GM12878 (cell line): Measurements from ENCODE around the gene HOXB6. TPM values are rescaled to one million over a fixed set of nuclear protein-coding genes. Genes with fewer than 3 reads are reported as not detected.

Source experiments
- ATAC-seq: fragments of 200-7000 bp; cut with Tn5 transposase; 3 replicates; pipeline ENCODE4 v1.9.1; 2020; ENCODE audit warnings: mild to moderate bottlenecking, moderate library complexity
- BruUV-seq: library from RNA; stranded (reverse); fragments of 400-500 nt; replicated peaks from 2 replicates; lab custom pipeline; 2021; lab: Mats Ljungman, UMichigan
- CTCF ChIA-PET: fragments of 300-600 bp; sonication (Branson Sonifier 250); formaldehyde crosslinking; extraction: SDS; loops from one replicate; lab custom pipeline; 2021; ENCODE audit warnings: inconsistent platforms; lab: Yijun Ruan, JAX
- POLR2A ChIA-PET: fragments of 350-600 bp; formaldehyde crosslinking; extraction: SDS; loops from one replicate; lab custom pipeline; 2021; ENCODE audit warnings: inconsistent platforms; lab: Charles Lee
- RAD21 ChIA-PET: fragments of 300-600 bp; sonication (Branson Sonifier 250); formaldehyde crosslinking; loops from one replicate; lab custom pipeline; 2023; ENCODE audit warnings: antibody characterized with exemption; ENCODE audit not compliant: unreplicated experiment; lab: Charles Lee
- SMC1A ChIA-PET: fragments of 300-600 bp; sonication (Branson Sonifier 250); formaldehyde crosslinking; loops from one replicate; lab custom pipeline; 2023; ENCODE audit not compliant: unreplicated experiment, uncharacterized antibody; lab: Charles Lee
- DNase-seq: peaks from one replicate; pipeline ENCODE4 v3.0.0-alpha.2; 2011; ENCODE audit warnings: low read depth, low spot score
- FAIRE-seq: peaks from 3 replicates; lab custom pipeline; 2011; peaks lifted over from hg19 to GRCh38; lab: Jason Lieb, UNC
- H2AFZ ChIP-seq: 2 replicates; pipeline ENCODE4 v1.6.0; 2011; ENCODE audit warnings: low read depth, low read length, control low read depth; ENCODE audit not compliant: control insufficient read depth
- H3K27ac ChIP-seq: 2 replicates; pipeline ENCODE4 v1.5.1; 2011; ENCODE audit warnings: control low read depth; ENCODE audit not compliant: control insufficient read depth, insufficient read depth
- H3K27me3 ChIP-seq, 2 experiments: replicated peaks in 1 of 2; 2 replicates each; pipeline versions ENCODE4 v1.6.0 to v1.6.1; 2011; ENCODE audit warnings: low read length in 1 of 2; ENCODE audit not compliant: control insufficient read depth in 2 of 2, insufficient read depth in 2 of 2
- H3K36me3 ChIP-seq, 2 experiments: 2 replicates each; pipeline ENCODE4 v1.5.1; 2011; ENCODE audit warnings: low read length in 1 of 2; ENCODE audit not compliant: control insufficient read depth in 2 of 2, insufficient read depth in 2 of 2
- H3K4me1 ChIP-seq: 2 replicates; pipeline ENCODE4 v1.6.1; 2011; ENCODE audit warnings: mild to moderate bottlenecking, low read length, moderate library complexity, mixed read lengths; ENCODE audit not compliant: control insufficient read depth, insufficient read depth
- H3K4me2 ChIP-seq: 2 replicates; pipeline ENCODE4 v1.6.0; 2011; ENCODE audit warnings: control low read depth; ENCODE audit not compliant: control insufficient read depth, insufficient read depth
- H3K4me3 ChIP-seq: fragments of 200-600 bp; sonication (generic); 2 replicates; pipeline ENCODE4 v1.5.1; 2016
- H3K79me2 ChIP-seq: 2 replicates; pipeline ENCODE4 v1.6.0; 2011; ENCODE audit warnings: low read length; ENCODE audit not compliant: control insufficient read depth, insufficient read depth
- H3K9ac ChIP-seq: 2 replicates; pipeline ENCODE4 v1.8.0; 2011; ENCODE audit warnings: low read length, control low read depth, mixed read lengths; ENCODE audit not compliant: control insufficient read depth, insufficient read depth
- H3K9me3 ChIP-seq: replicated peaks from 3 replicates; pipeline ENCODE4 v1.5.1; 2011; ENCODE audit warnings: mild to moderate bottlenecking, low read length; ENCODE audit not compliant: control insufficient read depth, insufficient read depth
- H4K20me1 ChIP-seq: 2 replicates; pipeline ENCODE4 v1.6.0; 2011; ENCODE audit not compliant: control insufficient read depth, insufficient read depth
- BCL11A ChIP-seq: IDR thresholded peaks from 2 replicates; pipeline ENCODE4 v1.6.1; 2011; ENCODE audit warnings: low read depth, low read length
- BRCA1 ChIP-seq: IDR thresholded peaks from 2 replicates; pipeline ENCODE4 v1.6.1; 2011; ENCODE audit warnings: low read depth, low read length, improper control_type of control experiment
- CBX5 ChIP-seq: sonication (generic); IDR thresholded peaks from 2 replicates; pipeline ENCODE4 v1.6.1; 2016; ENCODE audit warnings: low read depth, moderate library complexity, mild to moderate bottlenecking, inconsistent platforms
- KDM1A ChIP-seq: fragments of 200-600 bp; sonication (generic); IDR thresholded peaks from 2 replicates; pipeline ENCODE4 v1.6.1; 2016; ENCODE audit warnings: borderline replicate concordance
- MEF2A ChIP-seq: IDR thresholded peaks from 2 replicates; pipeline ENCODE4 v1.6.1; 2011; ENCODE audit warnings: low read depth, mild to moderate bottlenecking, low read length, moderate library complexity; ENCODE audit not compliant: insufficient read depth
- MYC ChIP-seq: IDR thresholded peaks from 2 replicates; pipeline ENCODE4 v1.6.1; 2011; ENCODE audit warnings: mild to moderate bottlenecking, low read length, moderate library complexity, inconsistent platforms; ENCODE audit not compliant: insufficient read depth, insufficient replicate concordance, insufficient read length, severe bottlenecking
- NRF1 ChIP-seq: conservative IDR thresholded peaks from 2 replicates; pipeline ENCODE4 v1.6.1; 2011; ENCODE audit warnings: mild to moderate bottlenecking, low read depth, low read length, improper control_type of control experiment
- PAX5 ChIP-seq: IDR thresholded peaks from 2 replicates; pipeline ENCODE4 v1.6.1; 2011; ENCODE audit warnings: low read depth, low read length, borderline replicate concordance
- RAD21 ChIP-seq: IDR thresholded peaks from 2 replicates; pipeline ENCODE4 v1.6.1; 2011; ENCODE audit warnings: mild to moderate bottlenecking, low read depth, low read length, moderate library complexity; ENCODE audit not compliant: insufficient read depth
- TARDBP ChIP-seq: IDR thresholded peaks from 2 replicates; pipeline ENCODE4 v1.6.1; 2016; ENCODE audit warnings: borderline replicate concordance
- TBL1XR1 ChIP-seq: IDR thresholded peaks from 2 replicates; pipeline ENCODE4 v1.6.1; 2012; ENCODE audit warnings: low read depth, low read length, improper control_type of control experiment
- WGBS: methylation state at CpG from one replicate; pipeline ENCODE4 v1.1.6; 2016; ENCODE audit warnings: low lambda C conversion rate; ENCODE audit not compliant: insufficient replicate concordance, insufficient coverage; ENCODE audit errors: missing lambda C conversion rate; 5-methylcytosine and 5-hydroxymethylcytosine counted together
- in situ Hi-C: fragments of 300-500 bp; cut with MboI; formaldehyde crosslinking; loops from 9 replicates; pipeline ENCODE4 v1.14.3; 2018; ENCODE audit warnings: mixed read lengths
- intact Hi-C: fragments of 100-400 bp; cut with micrococcal nuclease; formaldehyde crosslinking; loops from one replicate; pipeline ENCODE4 v1.14.2; 2022; ENCODE audit not compliant: unreplicated experiment
- polyA plus RNA-seq, 11 experiments: library from polyadenylated mRNA; depleted of rRNA in 4 of 11; unstranded in 6 of 11; stranded (reverse) in 5 of 11; fragments of >200 nt; fragmentation: Nextera tagmentation in 4 of 11; fragmentation: Illumina TruSeq in 1 of 11; extraction: Ambion mirVana in 4 of 11; extraction: Trizol in 1 of 11; gene quantifications; 1 replicate in 1 of 11; 2 replicates in 10 of 11; pipeline versions ENCODE4 v1.2.1 to v1.2.3, GENCODE V29; 2011 to 2016; ENCODE audit warnings: inconsistent platforms in 2 of 11, missing spikeins in 2 of 11, low read depth in 1 of 11
- total RNA-seq, 4 experiments: library from RNA; depleted of rRNA in 3 of 4; stranded (reverse); fragments of >200 nt in 3 of 4; fragmentation: Illumina TruSeq in 1 of 4; extraction: Trizol in 1 of 4; gene quantifications; 2 replicates each; pipeline versions ENCODE4 v1.2.1 to v1.2.3, GENCODE V29; 2013 to 2021
- TF ChIP-seq, protein P1 (sequence below): IDR thresholded peaks from 2 replicates; pipeline ENCODE4 v1.6.1; 2011; ENCODE audit warnings: low read depth, mild to moderate bottlenecking, low read length, moderate library complexity, borderline replicate concordance; ENCODE audit errors: extremely low read depth

HOXB6 gene
- total and polyA plus RNA-seq, 10 of the 15 experiments (the other 5 are each of a cell fraction or from before 2014, with no cell fraction given) = 0.04 to 0.51 (median 0.09) TPM; not detected in 2

DNA sequence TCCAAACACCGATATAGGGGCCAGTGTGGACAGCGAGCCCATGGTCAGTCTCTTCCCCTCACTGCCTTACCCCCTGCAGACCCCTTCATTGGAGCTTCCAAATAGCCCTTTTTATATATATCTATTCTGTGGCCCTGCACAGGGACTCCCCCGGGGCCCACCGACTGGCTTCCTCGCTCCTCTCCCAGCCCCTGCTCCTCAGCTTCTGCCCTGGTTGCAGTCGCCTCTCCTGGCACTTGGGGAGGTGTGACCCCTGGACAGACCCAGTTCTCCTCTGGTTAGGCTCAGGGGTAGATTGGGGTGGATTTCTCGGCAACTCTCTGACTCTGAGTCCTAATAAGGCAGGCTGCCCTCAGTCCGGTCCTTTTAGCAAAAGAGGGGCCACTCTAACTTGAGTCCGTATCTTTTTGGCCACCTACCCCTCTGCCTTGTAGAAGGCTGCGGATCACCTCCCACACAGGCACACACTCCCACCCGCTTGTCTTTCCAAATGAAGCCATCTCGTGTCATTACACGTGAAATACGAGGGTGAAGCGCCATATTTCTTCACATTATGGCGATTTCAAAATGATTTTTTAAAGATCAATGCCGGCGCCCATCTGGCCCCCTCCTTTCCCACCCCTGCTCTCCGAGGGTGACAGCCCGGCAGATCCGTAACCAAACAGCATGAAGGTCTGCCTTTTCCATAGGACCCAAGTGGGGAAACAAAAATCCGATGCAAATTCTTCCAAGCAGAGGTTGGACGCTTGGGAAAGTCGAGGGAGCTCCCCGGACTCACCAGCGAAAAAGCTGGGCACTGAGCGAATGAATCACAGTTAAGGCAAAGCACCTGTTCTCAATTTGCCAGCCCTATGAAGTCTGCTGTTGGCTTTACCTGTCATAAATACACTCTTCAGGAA, 23.1 kb upstream of the HOXB6 start:
- Histone ChIP-seq H3K9me3 (no peaks in the 10 kb centered on the region), H3K27me3 (peaks cover 32 to 33% of the 10 kb centered on the region in 2 experiments), H3K4me1 (peaks cover 14% of the 10 kb centered on the region), H3K79me2 (no peaks in the 10 kb centered on the region), H3K4me3 (no peak overlapping the region), H3K36me3 (no peaks in the 10 kb centered on the region; a peak in 1 of 4 replicates), H2AFZ (no peak overlapping the region), H4K20me1 (no peaks in the 10 kb centered on the region), H3K27ac (no peak overlapping the region), H3K4me2 (no peak overlapping the region), H3K9ac (no peak overlapping the region)
- ChIA-PET POLR2A (no interaction called here), SMC1A (no interaction called here), RAD21 (no interaction called here), CTCF (interaction anchor here (0.8 to 1.5 kb wide), 2 partner anchors 11 to 35 kb away, joined by 3 read pairs; partner anchors contain the start of gene HOXB5)
- DNase-seq (no peak), ATAC-seq (no peak), FAIRE-seq (no peak)
- in situ Hi-C loops = loop anchor here (10.0 kb wide), 1 partner anchor 783 kb away; the partner anchor contains the start of gene SCRN2
- no TSS peak for BruUV-seq
- intact Hi-C loops = no loop called here
- 69% methylated on average over 27 of the region's 27 CpGs for WGBS
- no peak for TF ChIP-seq BRCA1
- no peak for TF ChIP-seq RAD21
- TF ChIP-seq TARDBP = no peak

DNA sequence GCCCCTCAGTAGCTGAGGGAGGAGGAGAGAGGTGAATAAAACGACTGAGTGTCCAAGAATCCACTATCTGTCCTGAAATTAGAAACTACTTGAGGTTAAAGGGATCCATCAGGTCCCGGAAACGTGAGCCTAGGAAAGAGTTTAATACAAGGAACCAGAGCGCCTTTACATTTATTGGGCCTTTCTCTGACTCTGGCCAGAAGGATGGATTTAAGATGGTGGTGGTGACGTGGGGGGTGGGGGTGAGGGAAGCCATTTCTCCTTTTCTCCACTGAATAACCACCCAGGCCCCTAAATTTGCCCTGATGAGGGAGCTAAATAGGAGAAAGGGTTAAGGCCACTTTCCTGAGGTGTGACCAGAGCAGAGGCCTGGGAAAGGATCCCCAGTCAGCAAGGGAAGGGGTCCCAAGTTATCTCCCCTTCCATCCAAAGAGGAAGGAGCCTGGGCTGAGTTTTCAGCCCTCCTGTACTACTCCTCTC, 22.4 kb upstream of the HOXB6 start:
- DNase-seq (no peak), FAIRE-seq (no peak), ATAC-seq (no peak)
- no peak overlapping the region for H2AFZ ChIP-seq
- ChIA-PET POLR2A (no interaction called here), SMC1A (interaction anchor here (1.4 kb wide), 1 partner anchor 9 kb away, joined by 3 read pairs; no protein-coding TSS in a partner anchor), RAD21 (interaction anchor here (1.0 kb wide), 1 partner anchor 21 kb away, joined by 3 read pairs; no protein-coding TSS in a partner anchor), CTCF (interaction anchor here (1.1 to 2.4 kb wide), 2 partner anchors 8 to 10 kb away, joined by 3 to 16 read pairs; no protein-coding TSS in a partner anchor)
- no peak overlapping the region for H3K4me3 ChIP-seq
- no peak for TF ChIP-seq MYC
- no peak for TF ChIP-seq TBL1XR1
- TF ChIP-seq, protein P1, sequence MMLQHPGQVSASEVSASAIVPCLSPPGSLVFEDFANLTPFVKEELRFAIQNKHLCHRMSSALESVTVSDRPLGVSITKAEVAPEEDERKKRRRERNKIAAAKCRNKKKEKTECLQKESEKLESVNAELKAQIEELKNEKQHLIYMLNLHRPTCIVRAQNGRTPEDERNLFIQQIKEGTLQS = no peak
- TF ChIP-seq NRF1 = no peak
- TF ChIP-seq PAX5 = no peak
- TF ChIP-seq CBX5 = no peak
- TF ChIP-seq MEF2A = no peak
- no peak for TF ChIP-seq BCL11A
- no peak for TF ChIP-seq KDM1A
- no peak overlapping the region for H3K27ac ChIP-seq
- peaks cover 7% of the 10 kb centered on the region for H3K4me1 ChIP-seq
- BruUV-seq = no TSS peak
- peaks cover 33 to 34% of the 10 kb centered on the region in 2 experiments for H3K27me3 ChIP-seq
- 60% methylated on average over 5 of the region's 5 CpGs for WGBS
- no peak overlapping the region for H3K4me2 ChIP-seq
- H3K9ac ChIP-seq = no peak overlapping the region
- in situ Hi-C loops = loop anchor here (10.0 kb wide), 1 partner anchor 782 kb away; the partner anchor contains the start of gene SCRN2
- no peaks in the 10 kb centered on the region for H3K79me2 ChIP-seq
- no peaks in the 10 kb centered on the region; a peak in 1 of 4 replicates for H3K36me3 ChIP-seq
- H3K9me3 ChIP-seq = no peaks in the 10 kb centered on the region
- intact Hi-C loops = no loop called here
- H4K20me1 ChIP-seq = no peaks in the 10 kb centered on the region
